HCT116 (cell line): ENCODE results near the gene TNFSF11. TPM values are rescaled to one million over a fixed set of nuclear protein-coding genes. Genes with fewer than 3 reads are reported as not detected.

Source experiments
- ATAC-seq: fragments of 200-7000 bp; cut with Tn5 transposase; 2 replicates; pipeline ENCODE4 v1.9.1; 2020; ENCODE audit warnings: mild to moderate bottlenecking, moderate library complexity
- BruUV-seq: library from RNA; stranded (reverse); fragments of 400-500 nt; replicated peaks from 2 replicates; lab custom pipeline; 2021; lab: Mats Ljungman, UMichigan
- CTCF ChIA-PET: fragments of 300-600 bp; sonication (Branson Sonifier 250); formaldehyde crosslinking; loops from one replicate; lab custom pipeline; 2021; ENCODE audit warnings: antibody characterized with exemption; lab: Charles Lee
- POLR2A ChIA-PET: fragments of 300-600, 350-600 bp; sonication (Branson Sonifier 250); formaldehyde crosslinking; loops from one replicate; lab custom pipeline; 2021; ENCODE audit warnings: antibody characterized with exemption; lab: Charles Lee
- RAD21 ChIA-PET, 2 experiments: fragments of 300-600 bp; sonication (Branson Sonifier 250); formaldehyde crosslinking; loops; one replicate each; lab custom pipeline; 2023; ENCODE audit warnings: low total read pairs in 2 of 2; ENCODE audit not compliant: uncharacterized antibody in 2 of 2, unreplicated experiment in 2 of 2, low non-redundant PET in 1 of 2; lab: Charles Lee
- DNase-seq: peaks from one replicate; pipeline ENCODE4 v3.0.0-alpha.2; 2010; ENCODE audit warnings: low read depth, low spot score
- H2AFZ ChIP-seq: fragments of 200-600 bp; shearing (Covaris generic), sonication (generic); 2 replicates; pipeline ENCODE4 v1.6.1; 2017; ENCODE audit warnings: low read depth, mixed run types, mixed read lengths, antibody characterized with exemption, low read length; ENCODE audit not compliant: poor library complexity, severe bottlenecking
- H3K27ac ChIP-seq: 2 replicates; pipeline ENCODE4 v1.5.1; 2012; ENCODE audit warnings: low read depth, low read length
- H3K27me3 ChIP-seq: fragments of 200-600 bp; sonication (generic); 2 replicates; pipeline ENCODE4 v1.6.1; 2016; ENCODE audit warnings: mixed run types, low read length, mixed read lengths; ENCODE audit not compliant: insufficient read depth
- H3K36me3 ChIP-seq, 2 experiments: fragments of 200-500 bp in 1 of 2; fragments of 200-600 bp in 1 of 2; sonication (Bioruptor generic) in 1 of 2; sonication (generic) in 1 of 2; 2 replicates each; pipeline versions ENCODE4 v1.5.1 to v1.6.1; 2014 to 2016; ENCODE audit warnings: low read length in 2 of 2, inconsistent platforms in 1 of 2, mixed read lengths in 1 of 2, mixed run types in 1 of 2; ENCODE audit not compliant: insufficient read depth in 2 of 2, control insufficient read depth in 1 of 2
- H3K4me1 ChIP-seq, 2 experiments: fragments of 200-600 bp in 1 of 2; sonication (generic) in 1 of 2; 2 replicates each; pipeline versions ENCODE4 v1.5.1 to v1.6.1; 2012 to 2017; ENCODE audit warnings: low read length in 2 of 2, inconsistent platforms in 1 of 2, mild to moderate bottlenecking in 1 of 2, mixed read lengths in 1 of 2, mixed run types in 1 of 2, moderate library complexity in 1 of 2; ENCODE audit not compliant: insufficient read depth in 2 of 2, control insufficient read depth in 1 of 2
- H3K4me2 ChIP-seq: fragments of 200-600 bp; sonication (generic); 2 replicates; pipeline ENCODE4 v1.6.1; 2017; ENCODE audit warnings: mixed run types, low read length, mixed read lengths
- H3K4me3 ChIP-seq, 2 experiments: fragments of 200-600 bp in 1 of 2; sonication (generic) in 1 of 2; replicated peaks in 1 of 2; 2 replicates each; pipeline ENCODE4 v1.5.1; 2011 to 2016; ENCODE audit warnings: low read length in 2 of 2, control low read depth in 1 of 2, low read depth in 1 of 2, mild to moderate bottlenecking in 1 of 2, mixed read lengths in 1 of 2, mixed run types in 1 of 2
- H3K79me2 ChIP-seq: fragments of 200-600 bp; sonication (generic); 2 replicates; pipeline ENCODE4 v1.6.1; 2017; ENCODE audit warnings: mild to moderate bottlenecking, mixed run types, low read length, moderate library complexity, mixed read lengths; ENCODE audit not compliant: insufficient read depth
- H3K9ac ChIP-seq: fragments of 200-600 bp; sonication (generic); 2 replicates; pipeline ENCODE4 v1.6.1; 2016; ENCODE audit warnings: low read length, mixed read lengths
- H3K9me2 ChIP-seq: fragments of 200-600 bp; sonication (generic), shearing (Covaris generic); 2 replicates; pipeline ENCODE4 v1.6.1; 2017; ENCODE audit warnings: mixed run types, mild to moderate bottlenecking, moderate library complexity; ENCODE audit not compliant: insufficient read depth
- H3K9me3 ChIP-seq, 2 experiments: fragments of 200-500 bp in 1 of 2; fragments of 200-600 bp in 1 of 2; sonication (Bioruptor generic) in 1 of 2; sonication (generic) in 1 of 2; 2 replicates each; pipeline ENCODE4 v1.6.1; 2014 to 2017; ENCODE audit warnings: low read length in 2 of 2, mixed read lengths in 2 of 2, inconsistent platforms in 1 of 2, low read depth in 1 of 2, mild to moderate bottlenecking in 1 of 2, mixed run types in 1 of 2, moderate library complexity in 1 of 2; ENCODE audit not compliant: control insufficient read depth in 1 of 2, insufficient read depth in 1 of 2
- H4K20me1 ChIP-seq: fragments of 200-600 bp; sonication (generic), shearing (Covaris generic); 2 replicates; pipeline ENCODE4 v1.6.1; 2017; ENCODE audit warnings: mixed run types, mild to moderate bottlenecking, moderate library complexity; ENCODE audit not compliant: insufficient read depth
- CEBPB ChIP-seq: IDR thresholded peaks from 2 replicates; pipeline ENCODE4 v1.6.1; 2012; ENCODE audit warnings: low read depth
- ELF1 ChIP-seq: IDR thresholded peaks from 2 replicates; pipeline ENCODE4 v1.6.1; 2012; ENCODE audit warnings: low read depth, borderline replicate concordance
- EZH2 ChIP-seq: fragments of 200-600 bp; sonication (generic); IDR thresholded peaks from 2 replicates; pipeline ENCODE4 v1.6.1; 2017; ENCODE audit warnings: antibody characterized with exemption, mixed run types
- POLR2AphosphoS5 ChIP-seq: IDR thresholded peaks from 2 replicates; pipeline ENCODE4 v1.6.1; 2011; ENCODE audit warnings: mild to moderate bottlenecking, low read depth, low read length, moderate library complexity
- RAD21 ChIP-seq: IDR thresholded peaks from 2 replicates; pipeline ENCODE4 v1.6.1; 2012; ENCODE audit warnings: low read depth, mild to moderate bottlenecking
- SRF ChIP-seq: IDR thresholded peaks from 2 replicates; pipeline ENCODE4 v1.6.1; 2012; ENCODE audit warnings: low read depth
- intact Hi-C: fragments of 100-400 bp; cut with micrococcal nuclease; formaldehyde crosslinking; loops from 2 replicates; pipeline ENCODE4 v1.10.0; 2022
- total RNA-seq: library from RNA; stranded (reverse); gene quantifications from one replicate; pipeline ENCODE4 v1.2.1, GENCODE V29; 2021; ENCODE audit not compliant: unreplicated experiment
- TF ChIP-seq, protein P1 (sequence below): IDR thresholded peaks from 2 replicates; pipeline ENCODE4 v1.6.1; 2012
- TF ChIP-seq, protein P2 (sequence below): IDR thresholded peaks from 2 replicates; pipeline ENCODE4 v1.6.1; 2012

Gene TNFSF11
- total RNA-seq, 1 experiment from 2014 or later = not detected

DNA sequence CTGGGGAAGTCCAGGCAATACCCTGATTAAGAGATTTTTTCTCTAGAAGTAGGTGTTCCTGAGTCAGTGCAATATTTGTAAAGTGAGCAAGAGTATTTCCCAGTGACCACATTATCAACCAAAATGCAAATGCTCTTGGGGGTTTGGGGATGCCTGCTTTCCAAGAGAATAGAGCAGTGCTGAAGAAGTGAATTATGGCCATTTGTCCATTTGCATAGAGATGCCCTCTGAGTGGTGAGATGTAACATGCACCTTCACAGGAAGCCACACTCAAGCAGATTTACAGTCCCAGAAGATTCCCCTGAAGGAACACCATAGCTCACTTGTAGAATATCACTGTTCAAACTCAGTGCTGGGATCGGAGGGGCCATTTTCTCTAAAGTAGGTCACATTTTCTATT, 71.8 kb downstream of the TNFSF11 start:
- Histone ChIP-seq H3K9me3 (no peaks in the 10 kb centered on the region), H3K79me2 (no peaks in the 10 kb centered on the region), H4K20me1 (no peaks in the 10 kb centered on the region), H3K4me2 (no peak overlapping the region), H2AFZ (no peak overlapping the region), H3K9me2 (no peaks in the 10 kb centered on the region), H3K9ac (no peak overlapping the region), H3K4me1 (no peaks in the 10 kb centered on the region), H3K27ac (no peak overlapping the region), H3K36me3 (no peaks in the 10 kb centered on the region), H3K27me3 (no peaks in the 10 kb centered on the region), H3K4me3 (no peak overlapping the region)
- ChIA-PET RAD21 (no interaction called here), CTCF (no interaction called here), POLR2A (no interaction called here)
- DNase-seq = no peak
- intact Hi-C loops = no loop called here
- TF ChIP-seq, protein P1, sequence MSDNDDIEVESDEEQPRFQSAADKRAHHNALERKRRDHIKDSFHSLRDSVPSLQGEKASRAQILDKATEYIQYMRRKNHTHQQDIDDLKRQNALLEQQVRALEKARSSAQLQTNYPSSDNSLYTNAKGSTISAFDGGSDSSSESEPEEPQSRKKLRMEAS = no peak
- no peak for TF ChIP-seq EZH2
- TF ChIP-seq CEBPB = no peak
- no peak for TF ChIP-seq SRF
- no peak for TF ChIP-seq POLR2AphosphoS5
- TF ChIP-seq, protein P2, sequence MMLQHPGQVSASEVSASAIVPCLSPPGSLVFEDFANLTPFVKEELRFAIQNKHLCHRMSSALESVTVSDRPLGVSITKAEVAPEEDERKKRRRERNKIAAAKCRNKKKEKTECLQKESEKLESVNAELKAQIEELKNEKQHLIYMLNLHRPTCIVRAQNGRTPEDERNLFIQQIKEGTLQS = no peak
- BruUV-seq = no TSS peak
- no peak for ATAC-seq

DNA sequence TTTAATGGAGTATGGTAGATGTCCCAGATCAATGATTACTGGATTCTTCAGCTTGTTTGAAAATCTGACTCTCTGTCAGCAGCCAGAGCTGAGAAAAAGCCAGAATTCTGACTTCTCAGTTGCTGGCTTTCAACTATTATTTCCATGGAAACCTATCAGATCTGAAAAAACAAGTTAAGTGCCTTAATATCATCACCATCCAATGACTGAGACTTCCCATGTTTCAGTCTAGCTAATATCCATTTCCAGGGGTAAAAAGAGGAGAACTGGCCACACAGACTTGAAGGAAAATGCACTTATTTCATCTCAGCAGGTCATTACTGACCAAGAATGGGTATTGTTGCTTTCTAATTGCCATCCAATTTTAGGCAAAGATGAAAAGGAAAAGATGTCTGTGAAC, 75.2 kb downstream of the TNFSF11 start:
- no peaks in the 10 kb centered on the region for H3K9me2 ChIP-seq
- CTCF ChIA-PET = no interaction called here
- H3K9me3 ChIP-seq = no peaks in the 10 kb centered on the region
- H3K79me2 ChIP-seq = no peaks in the 10 kb centered on the region
- H3K36me3 ChIP-seq = no peaks in the 10 kb centered on the region
- POLR2A ChIA-PET = no interaction called here
- H4K20me1 ChIP-seq = no peaks in the 10 kb centered on the region
- H3K9ac ChIP-seq = no peak overlapping the region
- ATAC-seq (no peak), DNase-seq (no peak)
- no peak overlapping the region for H3K4me3 ChIP-seq
- H3K4me1 ChIP-seq = no peaks in the 10 kb centered on the region
- no peak overlapping the region for H3K4me2 ChIP-seq
- H2AFZ ChIP-seq = no peak overlapping the region
- RAD21 ChIA-PET = no interaction called here
- H3K27me3 ChIP-seq = peaks cover 17% of the 10 kb centered on the region; the same call in 1 of the 2 replicates
- no TSS peak for BruUV-seq
- TF ChIP-seq RAD21 (no peak), ELF1 (no peak)
- intact Hi-C loops = no loop called here
- H3K27ac ChIP-seq = no peak overlapping the region
